T-helper 17 cell (primary cell): ENCODE results near the gene RAD51AP1. TPM values are rescaled to one million over a fixed set of nuclear protein-coding genes. Genes with fewer than 3 reads are reported as not detected.
A peak's percentile ranks its signal among the peaks of the same experiment; 100 is the strongest.

Source experiments
- ATAC-seq: fragments of 150-1000 bp; cut with Tn5 transposase; 2 replicates; pipeline ENCODE4 v1.10.0; 2021; ENCODE audit warnings: mild to moderate bottlenecking, moderate library complexity
- DNase-seq, 3 donors: peaks; one replicate each; pipeline versions ENCODE4 v3.0.0 to v3.0.0-alpha.2; 2020 to 2021
- H3K9me3 ChIP-seq: one replicate; pipeline ENCODE4 v1.7.0; 2013; ENCODE audit warnings: low read length, mild to moderate bottlenecking; ENCODE audit not compliant: control insufficient read depth, poor library complexity, severe bottlenecking
- H3K27ac Mint-ChIP-seq: one replicate; pipeline ENCODE4 v1.8.0; 2022; ENCODE audit warnings: mild to moderate bottlenecking, moderate library complexity, mixed read lengths
- H3K27me3 Mint-ChIP-seq: one replicate; pipeline ENCODE4 v1.8.0; 2022; ENCODE audit warnings: mixed read lengths
- H3K36me3 Mint-ChIP-seq: one replicate; pipeline ENCODE4 v1.8.0; 2022; ENCODE audit warnings: low read depth, mixed read lengths
- H3K4me1 Mint-ChIP-seq: one replicate; pipeline ENCODE4 v1.8.0; 2022; ENCODE audit warnings: mild to moderate bottlenecking, mixed read lengths
- H3K4me3 Mint-ChIP-seq: one replicate; pipeline ENCODE4 v1.8.0; 2022; ENCODE audit warnings: mild to moderate bottlenecking, moderate library complexity, mixed read lengths
- total RNA-seq, 4 donors: library from RNA in 2 of 4; stranded (reverse) in 2 of 4; gene quantifications; one replicate each; pipeline ENCODE4 v1.2.3 and lab custom pipeline; 2022 to 2026

The RAD51AP1 gene
- total RNA-seq, 2 donors from 2014 or later = 0.34 to 0.72 TPM

- H3K4me1 Mint-ChIP-seq = peaks cover 5% of the 10 kb centered on the region
- no peak overlapping the region for H3K4me3 Mint-ChIP-seq
- no peak overlapping the region for H3K27ac Mint-ChIP-seq
- no peaks in the 10 kb centered on the region for H3K27me3 Mint-ChIP-seq
- H3K9me3 ChIP-seq = no peaks in the 10 kb centered on the region
- no peak for ATAC-seq
- peaks cover 7% of the 10 kb centered on the region for H3K36me3 Mint-ChIP-seq
- DNase-seq = no peak
These were observed 11.7 kb upstream of the RAD51AP1 start for GRCh38 chr12:4526923-4527546.

- H3K4me3 Mint-ChIP-seq = no peak overlapping the region
- peaks cover 5% of the 10 kb centered on the region for H3K4me1 Mint-ChIP-seq
- no peaks in the 10 kb centered on the region for H3K27me3 Mint-ChIP-seq
- H3K27ac Mint-ChIP-seq = no peak overlapping the region
- no peak for ATAC-seq
- no peaks in the 10 kb centered on the region for H3K9me3 ChIP-seq
- peaks cover 2% of the 10 kb centered on the region for H3K36me3 Mint-ChIP-seq
- no peak for DNase-seq
These were observed 8.5 kb upstream of the RAD51AP1 start for GRCh38 chr12:4530160-4530559.

- ATAC-seq = peak; percentile 72
These were observed 7.6 kb upstream of the RAD51AP1 start for GRCh38 chr12:4530982-4531586.

GRCh38 chr12:4535092-4535491 lies 3.6 kb upstream of the RAD51AP1 start:
- Mint-ChIP-seq H3K36me3 (peaks cover under 1% of the 10 kb centered on the region), H3K4me3 (no peak overlapping the region), H3K27ac (peak overlapping the region; percentile 29), H3K4me1 (peaks cover 24% of the 10 kb centered on the region), H3K27me3 (no peaks in the 10 kb centered on the region)
- no peak for ATAC-seq
- no peaks in the 10 kb centered on the region for H3K9me3 ChIP-seq
- no peak for DNase-seq

More at GRCh38 chr12:4530982-4531586, 7.6 kb upstream of the RAD51AP1 start:
- no peak overlapping the region for H3K4me3 Mint-ChIP-seq
- H3K36me3 Mint-ChIP-seq = peaks cover 2% of the 10 kb centered on the region
- no peaks in the 10 kb centered on the region for H3K9me3 ChIP-seq
- H3K4me1 Mint-ChIP-seq = peaks cover 5% of the 10 kb centered on the region
- no peak for DNase-seq
- H3K27me3 Mint-ChIP-seq = no peaks in the 10 kb centered on the region
- no peak overlapping the region for H3K27ac Mint-ChIP-seq

- H3K27ac Mint-ChIP-seq = no peak overlapping the region
- H3K4me3 Mint-ChIP-seq = no peak overlapping the region
- no peaks in the 10 kb centered on the region for H3K9me3 ChIP-seq
- DNase-seq = no peak
- no peak for ATAC-seq
- H3K4me1 Mint-ChIP-seq = peaks cover 20% of the 10 kb centered on the region
- no peaks in the 10 kb centered on the region for H3K27me3 Mint-ChIP-seq
- H3K36me3 Mint-ChIP-seq = no peaks in the 10 kb centered on the region
These were observed 2.8 kb upstream of the RAD51AP1 start for GRCh38 chr12:4535871-4536270.

GRCh38 chr12:4539167-4539870 lies 629 bp downstream of the RAD51AP1 start:
- H3K9me3 ChIP-seq = no peaks in the 10 kb centered on the region
- no peaks in the 10 kb centered on the region for H3K36me3 Mint-ChIP-seq
- H3K4me3 Mint-ChIP-seq = peak overlapping the region; percentile 99
- no peaks in the 10 kb centered on the region for H3K27me3 Mint-ChIP-seq
- DNase-seq = no peak
- no peak for ATAC-seq
- peak overlapping the region; percentile 98 for H3K27ac Mint-ChIP-seq
- peaks cover 20% of the 10 kb centered on the region for H3K4me1 Mint-ChIP-seq

GRCh38 chr12:4540170-4540569 lies 1.5 kb downstream of the RAD51AP1 start:
- no peak overlapping the region for H3K27ac Mint-ChIP-seq
- H3K4me3 Mint-ChIP-seq = peak overlapping the region; percentile 99
- no peaks in the 10 kb centered on the region for H3K36me3 Mint-ChIP-seq
- DNase-seq (no peak), ATAC-seq (no peak)
- peaks cover 20% of the 10 kb centered on the region for H3K4me1 Mint-ChIP-seq
- no peaks in the 10 kb centered on the region for H3K9me3 ChIP-seq
- H3K27me3 Mint-ChIP-seq = no peaks in the 10 kb centered on the region

GRCh38 chr12:4540638-4541037 lies 1.9 kb downstream of the RAD51AP1 start:
- H3K4me1 Mint-ChIP-seq = peaks cover 20% of the 10 kb centered on the region
- no peak overlapping the region for H3K4me3 Mint-ChIP-seq
- no peak overlapping the region for H3K27ac Mint-ChIP-seq
- ATAC-seq (no peak), DNase-seq (no peak)
- H3K27me3 Mint-ChIP-seq = no peaks in the 10 kb centered on the region
- no peaks in the 10 kb centered on the region for H3K9me3 ChIP-seq
- H3K36me3 Mint-ChIP-seq = no peaks in the 10 kb centered on the region

GRCh38 chr12:4545195-4545594 lies 6.5 kb downstream of the RAD51AP1 start:
- ATAC-seq (no peak), DNase-seq (no peak)
- H3K27me3 Mint-ChIP-seq = no peaks in the 10 kb centered on the region
- H3K9me3 ChIP-seq = no peaks in the 10 kb centered on the region
- H3K4me1 Mint-ChIP-seq = no peaks in the 10 kb centered on the region
- H3K27ac Mint-ChIP-seq = peak overlapping the region; percentile 39
- H3K36me3 Mint-ChIP-seq = no peaks in the 10 kb centered on the region
- H3K4me3 Mint-ChIP-seq = no peak overlapping the region

GRCh38 chr12:4552191-4552590 lies 13.5 kb downstream of the RAD51AP1 start:
- ATAC-seq (no peak), DNase-seq (no peak)
- Mint-ChIP-seq H3K27ac (no peak overlapping the region), H3K4me1 (peaks cover 11% of the 10 kb centered on the region), H3K4me3 (no peak overlapping the region), H3K27me3 (no peaks in the 10 kb centered on the region), H3K36me3 (no peaks in the 10 kb centered on the region)
- no peaks in the 10 kb centered on the region for H3K9me3 ChIP-seq

GRCh38 chr12:4553943-4554342 lies 15.3 kb downstream of the RAD51AP1 start:
- DNase-seq (no peak), ATAC-seq (no peak)
- no peak overlapping the region for H3K4me3 Mint-ChIP-seq
- H3K36me3 Mint-ChIP-seq = no peaks in the 10 kb centered on the region
- no peaks in the 10 kb centered on the region for H3K9me3 ChIP-seq
- peaks cover 11% of the 10 kb centered on the region for H3K4me1 Mint-ChIP-seq
- no peaks in the 10 kb centered on the region for H3K27me3 Mint-ChIP-seq
- H3K27ac Mint-ChIP-seq = peak overlapping the region; percentile 19

GRCh38 chr12:4555804-4556203 lies 17.1 kb downstream of the RAD51AP1 start:
- H3K9me3 ChIP-seq = no peaks in the 10 kb centered on the region
- no peaks in the 10 kb centered on the region for H3K36me3 Mint-ChIP-seq
- H3K27me3 Mint-ChIP-seq = no peaks in the 10 kb centered on the region
- DNase-seq = no peak
- H3K4me1 Mint-ChIP-seq = peaks cover 11% of the 10 kb centered on the region
- no peak overlapping the region for H3K4me3 Mint-ChIP-seq
- no peak overlapping the region for H3K27ac Mint-ChIP-seq
- no peak for ATAC-seq

- ATAC-seq = no peak
- Mint-ChIP-seq H3K36me3 (no peaks in the 10 kb centered on the region), H3K4me3 (no peak overlapping the region), H3K27ac (no peak overlapping the region), H3K4me1 (peaks cover 11% of the 10 kb centered on the region), H3K27me3 (no peaks in the 10 kb centered on the region)
- H3K9me3 ChIP-seq = no peaks in the 10 kb centered on the region
- DNase-seq = no peak
These were observed 18.2 kb downstream of the RAD51AP1 start for GRCh38 chr12:4556735-4557530.
